ENCODE measurements around the gene BICD1. TPM values are rescaled to one million over a fixed set of nuclear protein-coding genes. Genes with fewer than 3 reads are reported as not detected.
"Not testable (repeated sequence)": the region's sequence is repeated elsewhere in the genome, so short reads cannot be mapped to it uniquely, and the experiment has no call there.

The BICD1 gene
- polyA plus RNA-seq, 4 donors: 0.45 to 17.0 (median 4.3) TPM

DNA sequence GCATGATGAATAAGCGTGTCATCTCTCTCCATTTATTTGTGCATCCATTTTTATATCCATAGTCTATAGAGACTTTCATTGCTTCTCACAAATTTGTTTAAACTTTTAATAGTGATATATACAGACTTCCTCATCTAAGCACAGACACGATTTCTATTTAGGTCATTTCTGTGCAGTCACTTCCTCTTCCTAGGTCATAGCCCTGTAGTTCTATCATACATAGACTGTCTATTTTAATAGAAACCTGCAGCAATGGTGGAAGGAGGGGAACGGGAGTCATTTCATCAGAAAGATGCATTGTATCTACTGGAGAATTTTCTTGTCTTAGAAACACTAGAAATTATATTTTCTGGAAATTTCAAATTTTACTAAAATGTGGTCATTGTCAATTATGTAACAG is 159.3 kb downstream of the BICD1 start:
- FAIRE-seq (no peak), DNase-seq (no peak)
- 71 to 88% (median 77%) methylated on average over 3 of the region's 3 CpGs for WGBS, 3 donors
- no peak overlapping the region for H3K4me3 ChIP-seq (ENCODE audit: low read depth in 1 of 3, low read length in 3 of 3)
- H3K4me1 ChIP-seq (ENCODE audit: control insufficient read depth in 3 of 3, insufficient read depth in 2 of 3, low read depth in 1 of 3, low read length in 2 of 3): peaks cover 0 to 7% (median under 1%) of the 10 kb centered on the region in 3 donors
- H3K27me3 ChIP-seq (ENCODE audit: control insufficient read depth in 3 of 3, insufficient read depth in 3 of 3, low read length in 3 of 3): no peaks in the 10 kb centered on the region
- H3K9me3 ChIP-seq (ENCODE audit: control insufficient read depth in 2 of 2, insufficient read depth in 1 of 2, low read depth in 1 of 2, low read length in 1 of 2): no peaks in the 10 kb centered on the region
- no peaks in the 10 kb centered on the region for H3K36me3 ChIP-seq (ENCODE audit: control insufficient read depth in 3 of 3, insufficient read depth in 2 of 3, low read depth in 1 of 3, low read length in 3 of 3)
- no peak overlapping the region for H3K27ac ChIP-seq (ENCODE audit: low read depth in 1 of 3, low read length in 2 of 3)

DNA sequence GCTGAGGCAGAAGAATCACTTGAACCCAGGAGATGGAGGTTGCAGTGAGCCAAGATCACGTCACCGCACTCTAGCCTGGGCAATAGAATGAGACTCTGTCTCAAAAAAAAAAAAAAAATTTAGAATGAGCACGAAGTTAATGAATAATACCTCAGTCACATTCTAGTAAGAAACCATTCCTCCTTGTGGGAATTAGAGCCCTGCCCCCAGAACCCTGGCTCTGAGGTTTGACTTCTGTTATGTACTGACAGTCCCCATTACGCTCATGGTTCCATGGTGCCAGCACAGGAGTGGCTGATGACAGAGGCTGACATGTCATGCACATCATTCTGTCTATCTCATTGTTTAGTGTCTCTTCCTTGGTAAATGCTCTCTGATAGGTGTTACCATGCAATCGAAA is 160.1 kb downstream of the BICD1 start:
- Histone ChIP-seq H3K27me3 (ENCODE audit: control insufficient read depth in 3 of 3, insufficient read depth in 3 of 3, low read length in 3 of 3) (no peaks in the 10 kb centered on the region), H3K9me3 (ENCODE audit: control insufficient read depth in 2 of 2, insufficient read depth in 1 of 2, low read depth in 1 of 2, low read length in 1 of 2) (no peaks in the 10 kb centered on the region), H3K4me3 (ENCODE audit: low read depth in 1 of 3, low read length in 3 of 3) (no peak overlapping the region), H3K36me3 (ENCODE audit: control insufficient read depth in 3 of 3, insufficient read depth in 2 of 3, low read depth in 1 of 3, low read length in 3 of 3) (no peaks in the 10 kb centered on the region), H3K27ac (ENCODE audit: low read depth in 1 of 3, low read length in 2 of 3) (no peak overlapping the region), H3K4me1 (ENCODE audit: control insufficient read depth in 3 of 3, insufficient read depth in 2 of 3, low read depth in 1 of 3, low read length in 2 of 3) (peaks cover 0 to 14% (median 3%) of the 10 kb centered on the region in 3 donors)
- 91 to 95% (median 93%) methylated on average over 5 of the region's 5 CpGs for WGBS, 3 donors
- DNase-seq (no peak), FAIRE-seq (no peak)

DNA sequence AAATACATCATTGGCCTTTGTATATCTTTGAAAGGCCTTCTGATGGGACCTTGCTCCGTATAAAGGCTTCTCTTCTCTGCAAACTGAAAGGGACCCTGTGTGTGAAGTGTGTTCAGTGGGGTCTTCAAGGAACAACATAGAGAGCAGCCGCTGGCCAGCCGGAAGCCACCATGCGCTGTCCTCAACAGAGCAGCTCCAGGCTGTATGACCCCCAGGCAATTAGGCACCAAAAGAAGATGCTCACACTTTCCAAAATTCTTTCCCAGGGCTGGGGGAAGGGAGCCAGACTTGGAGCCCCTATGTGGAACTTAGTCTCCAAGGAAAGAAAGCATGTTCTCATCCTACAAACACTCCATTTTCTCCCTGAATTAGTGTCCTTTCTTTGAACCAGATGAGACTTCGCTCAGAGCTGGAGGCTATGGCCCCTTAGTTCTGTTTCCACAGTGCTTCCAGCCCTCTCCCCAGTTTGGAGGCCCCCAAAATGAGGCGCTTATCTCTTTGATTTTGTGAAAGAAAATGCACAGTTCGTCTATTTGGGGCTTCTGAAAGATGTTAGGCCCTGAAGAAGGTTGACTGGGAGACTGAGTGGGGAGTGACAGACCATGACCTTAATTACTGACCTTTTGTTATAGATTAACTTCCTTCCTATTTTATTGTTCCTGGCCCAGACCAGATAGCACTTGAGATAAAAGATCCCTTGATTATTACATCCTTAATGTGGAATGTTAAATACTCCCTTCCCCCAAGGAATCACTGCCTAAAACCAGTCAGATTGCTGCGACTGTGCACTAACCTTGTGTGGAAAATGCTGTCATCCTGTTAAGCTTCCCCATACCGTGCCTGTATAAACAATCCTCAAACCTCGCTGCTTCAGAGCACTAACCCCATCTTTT is 164.4 kb downstream of the BICD1 start:
- Histone ChIP-seq H3K4me1 (ENCODE audit: control insufficient read depth in 3 of 3, insufficient read depth in 2 of 3, low read depth in 1 of 3, low read length in 2 of 3) (peaks cover 0 to 21% (median 3%) of the 10 kb centered on the region in 3 donors), H3K9me3 (ENCODE audit: control insufficient read depth in 2 of 2, insufficient read depth in 1 of 2, low read depth in 1 of 2, low read length in 1 of 2) (no peaks in the 10 kb centered on the region), H3K27me3 (ENCODE audit: control insufficient read depth in 3 of 3, insufficient read depth in 3 of 3, low read length in 3 of 3) (no peaks in the 10 kb centered on the region), H3K36me3 (ENCODE audit: control insufficient read depth in 3 of 3, insufficient read depth in 2 of 3, low read depth in 1 of 3, low read length in 3 of 3) (no peaks in the 10 kb centered on the region), H3K4me3 (ENCODE audit: low read depth in 1 of 3, low read length in 3 of 3) (no peak overlapping the region), H3K27ac (ENCODE audit: low read depth in 1 of 3, low read length in 2 of 3) (no peak overlapping the region)
- DNase-seq (peak in 1 of 2 donors; percentile 41), FAIRE-seq (no peak)
- WGBS, 3 donors: 71 to 86% (median 85%) methylated on average over 10 of the region's 10 CpGs

DNA sequence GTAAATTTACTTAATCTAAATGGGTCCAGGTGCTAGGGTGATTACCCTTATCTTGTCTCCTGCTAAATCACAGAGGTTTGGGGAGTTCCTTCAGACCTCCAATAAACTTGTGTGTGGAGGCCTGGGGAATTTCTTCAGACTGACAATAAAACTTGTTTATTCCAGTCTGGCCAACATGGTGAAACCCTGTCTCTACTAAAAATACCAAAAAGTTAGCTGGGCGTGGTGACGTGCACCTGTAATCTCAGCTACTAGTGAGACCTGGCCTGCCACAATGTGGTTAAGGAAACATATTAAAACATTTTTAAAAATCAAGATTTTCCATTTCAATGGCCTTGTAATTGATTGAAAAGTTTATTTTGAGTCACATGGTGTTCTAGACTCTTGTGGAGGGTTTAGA is 165.8 kb downstream of the BICD1 start:
- DNase-seq (no peak), FAIRE-seq (no peak)
- Histone ChIP-seq H3K4me3 (ENCODE audit: low read depth in 1 of 3, low read length in 3 of 3) (no peak overlapping the region), H3K36me3 (ENCODE audit: control insufficient read depth in 3 of 3, insufficient read depth in 2 of 3, low read depth in 1 of 3, low read length in 3 of 3) (no peaks in the 10 kb centered on the region), H3K27me3 (ENCODE audit: control insufficient read depth in 3 of 3, insufficient read depth in 3 of 3, low read length in 3 of 3) (no peaks in the 10 kb centered on the region), H3K27ac (ENCODE audit: low read depth in 1 of 3, low read length in 2 of 3) (no peak overlapping the region), H3K4me1 (ENCODE audit: control insufficient read depth in 3 of 3, insufficient read depth in 2 of 3, low read depth in 1 of 3, low read length in 2 of 3) (peaks cover 0 to 21% (median 3%) of the 10 kb centered on the region in 3 donors), H3K9me3 (ENCODE audit: control insufficient read depth in 2 of 2, insufficient read depth in 1 of 2, low read depth in 1 of 2, low read length in 1 of 2) (no peaks in the 10 kb centered on the region)
- WGBS, 3 donors: 79 to 81% (median 81%) methylated on average over 2 of the region's 2 CpGs

DNA sequence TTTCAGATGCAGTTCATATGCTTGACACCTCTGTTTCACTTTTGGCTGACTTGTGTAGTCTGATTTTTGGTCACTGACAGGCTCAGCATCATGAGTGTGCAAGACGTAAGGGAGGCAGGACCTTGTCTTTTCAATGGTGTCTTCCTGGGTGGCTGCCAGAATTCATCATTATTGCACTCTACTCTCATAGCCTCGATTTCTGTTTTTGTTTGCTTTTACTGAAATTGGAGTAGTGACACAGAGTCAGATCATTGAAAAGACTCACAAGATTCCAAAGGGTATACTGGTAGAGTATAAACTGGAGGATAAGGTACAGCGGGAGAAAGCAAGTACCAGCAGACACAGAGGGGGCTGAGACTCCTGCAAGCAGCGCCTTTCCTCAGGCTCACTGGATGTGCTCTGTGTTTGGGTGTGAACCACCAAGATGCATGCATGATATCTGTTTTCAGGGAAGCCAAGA is 166.4 kb downstream of the BICD1 start:
- WGBS, 3 donors: 66 to 69% (median 69%) methylated on average over 4 of the region's 4 CpGs
- H3K4me3 ChIP-seq (ENCODE audit: low read depth in 1 of 3, low read length in 3 of 3): no peak overlapping the region
- no peak for FAIRE-seq

DNA sequence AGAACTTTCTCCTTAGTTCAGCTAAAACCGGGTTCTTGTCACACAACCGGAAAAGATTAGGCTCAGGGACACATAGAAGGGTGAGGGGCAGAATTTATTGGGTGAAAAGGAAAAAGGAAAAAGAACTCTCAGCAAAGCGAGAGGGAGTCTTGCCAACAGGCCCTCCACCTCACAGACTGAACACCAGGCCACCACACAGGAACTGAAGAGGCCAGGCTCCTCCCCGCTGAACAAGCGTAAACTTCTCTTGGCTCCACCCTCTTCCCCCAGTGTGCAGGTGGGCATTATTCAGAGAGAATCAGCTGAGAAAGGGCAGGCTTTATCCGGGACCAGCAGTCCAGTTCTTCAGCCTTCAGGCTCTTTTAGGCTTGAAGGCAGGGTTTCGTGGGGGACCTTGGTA is 167.1 kb downstream of the BICD1 start:
- FAIRE-seq (no peak), DNase-seq (peak; percentile 4 to 51)
- H3K27me3 ChIP-seq (ENCODE audit: control insufficient read depth in 3 of 3, insufficient read depth in 3 of 3, low read length in 3 of 3): no peaks in the 10 kb centered on the region
- H3K36me3 ChIP-seq (ENCODE audit: control insufficient read depth in 3 of 3, insufficient read depth in 2 of 3, low read depth in 1 of 3, low read length in 3 of 3): no peaks in the 10 kb centered on the region
- WGBS, 3 donors: 69 to 88% (median 81%) methylated on average over 7 of the region's 7 CpGs
- H3K9me3 ChIP-seq (ENCODE audit: control insufficient read depth in 2 of 2, insufficient read depth in 1 of 2, low read depth in 1 of 2, low read length in 1 of 2): no peaks in the 10 kb centered on the region
- H3K27ac ChIP-seq (ENCODE audit: low read depth in 1 of 3, low read length in 2 of 3): peak overlapping the region in 2 of 3 donors; percentile 4 to 68
- no peak overlapping the region for H3K4me3 ChIP-seq (ENCODE audit: low read depth in 1 of 3, low read length in 3 of 3)
- peaks cover 0 to 21% (median 3%) of the 10 kb centered on the region in 3 donors for H3K4me1 ChIP-seq (ENCODE audit: control insufficient read depth in 3 of 3, insufficient read depth in 2 of 3, low read depth in 1 of 3, low read length in 2 of 3)

More for the DNA sequence above, 166.4 kb downstream of the BICD1 start:
- Histone ChIP-seq H3K27me3 (ENCODE audit: control insufficient read depth in 3 of 3, insufficient read depth in 3 of 3, low read length in 3 of 3) (no peaks in the 10 kb centered on the region), H3K27ac (ENCODE audit: low read depth in 1 of 3, low read length in 2 of 3) (peak overlapping the region in 1 of 3 donors; percentile 68), H3K4me1 (ENCODE audit: control insufficient read depth in 3 of 3, insufficient read depth in 2 of 3, low read depth in 1 of 3, low read length in 2 of 3) (peaks cover 0 to 21% (median 3%) of the 10 kb centered on the region in 3 donors), H3K36me3 (ENCODE audit: control insufficient read depth in 3 of 3, insufficient read depth in 2 of 3, low read depth in 1 of 3, low read length in 3 of 3) (no peaks in the 10 kb centered on the region), H3K9me3 (ENCODE audit: control insufficient read depth in 2 of 2, insufficient read depth in 1 of 2, low read depth in 1 of 2, low read length in 1 of 2) (no peaks in the 10 kb centered on the region)
- no peak for DNase-seq

DNA sequence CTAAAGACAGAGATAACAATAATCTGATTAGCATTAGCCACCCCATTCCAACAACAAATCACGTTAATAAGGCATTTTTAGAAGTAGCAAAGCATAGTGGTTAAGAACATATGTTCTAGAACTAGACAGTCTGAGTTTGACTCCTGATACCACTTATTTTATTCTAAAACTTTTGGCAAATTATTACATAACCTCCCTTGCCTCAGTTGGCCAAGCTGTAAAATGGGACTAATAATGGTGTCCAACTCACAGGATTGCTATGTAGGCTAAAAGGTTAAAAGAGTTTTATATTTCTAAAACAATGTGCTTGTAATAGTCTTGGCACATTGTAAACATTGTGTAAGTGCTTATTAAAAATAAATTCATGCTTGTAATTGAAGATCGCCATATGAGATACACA is 168.0 kb downstream of the BICD1 start:
- Histone ChIP-seq H3K4me3 (ENCODE audit: low read depth in 1 of 3, low read length in 3 of 3) (no peak overlapping the region), H3K27me3 (ENCODE audit: control insufficient read depth in 3 of 3, insufficient read depth in 3 of 3, low read length in 3 of 3) (no peaks in the 10 kb centered on the region), H3K9me3 (ENCODE audit: control insufficient read depth in 2 of 2, insufficient read depth in 1 of 2, low read depth in 1 of 2, low read length in 1 of 2) (no peaks in the 10 kb centered on the region), H3K36me3 (ENCODE audit: control insufficient read depth in 3 of 3, insufficient read depth in 2 of 3, low read depth in 1 of 3, low read length in 3 of 3) (no peaks in the 10 kb centered on the region), H3K4me1 (ENCODE audit: control insufficient read depth in 3 of 3, insufficient read depth in 2 of 3, low read depth in 1 of 3, low read length in 2 of 3) (peaks cover 0 to 21% (median 3%) of the 10 kb centered on the region in 3 donors), H3K27ac (ENCODE audit: low read depth in 1 of 3, low read length in 2 of 3) (no peak overlapping the region)
- 69 to 90% (median 89%) methylated on average over 2 of the region's 2 CpGs for WGBS, 3 donors
- DNase-seq (no peak), FAIRE-seq (no peak)

DNA sequence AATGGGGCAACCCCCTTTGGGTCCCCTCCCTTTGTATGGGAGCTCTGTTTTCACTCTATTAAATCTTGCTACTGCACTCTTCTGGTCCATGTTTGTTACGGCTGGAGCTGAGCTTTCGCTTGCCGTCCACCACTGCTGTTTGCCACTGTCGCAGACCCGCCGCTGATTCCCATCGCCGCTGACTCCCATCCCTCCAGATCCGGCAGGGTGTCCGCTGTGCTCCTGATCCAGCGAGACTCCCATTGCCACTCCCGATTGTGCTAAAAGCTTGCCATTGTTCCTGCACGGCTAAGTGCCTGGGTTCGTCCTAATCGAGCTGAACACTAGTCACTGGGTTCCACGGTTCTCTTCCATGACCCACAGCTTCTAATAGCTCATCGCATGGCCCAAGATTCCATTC is 168.9 kb downstream of the BICD1 start:
- not testable (repeated sequence) for H3K36me3 ChIP-seq (ENCODE audit: control insufficient read depth in 3 of 3, insufficient read depth in 2 of 3, low read depth in 1 of 3, low read length in 3 of 3); H3K27ac ChIP-seq (ENCODE audit: low read depth in 1 of 3, low read length in 2 of 3); DNase-seq; H3K4me3 ChIP-seq (ENCODE audit: low read depth in 1 of 3, low read length in 3 of 3); FAIRE-seq; H3K9me3 ChIP-seq (ENCODE audit: control insufficient read depth in 2 of 2, insufficient read depth in 1 of 2, low read depth in 1 of 2, low read length in 1 of 2); H3K27me3 ChIP-seq (ENCODE audit: control insufficient read depth in 3 of 3, insufficient read depth in 3 of 3, low read length in 3 of 3)
- 94 to 96% (median 95%) methylated on average over 16 to 17 of the region's 17 CpGs for WGBS, 3 donors
- peaks cover 0 to 21% (median 3%) of the 10 kb centered on the region in 3 donors for H3K4me1 ChIP-seq (ENCODE audit: control insufficient read depth in 3 of 3, insufficient read depth in 2 of 3, low read depth in 1 of 3, low read length in 2 of 3)
